Amniotic epithelial cell (primary cell): Measurements from ENCODE around the gene ALKAL2.

Experiments used
- DNase-seq: peaks from one replicate; pipeline ENCODE4 v3.0.0-alpha.2; 2010; ENCODE audit warnings: low read depth

Gene ALKAL2

DNA sequence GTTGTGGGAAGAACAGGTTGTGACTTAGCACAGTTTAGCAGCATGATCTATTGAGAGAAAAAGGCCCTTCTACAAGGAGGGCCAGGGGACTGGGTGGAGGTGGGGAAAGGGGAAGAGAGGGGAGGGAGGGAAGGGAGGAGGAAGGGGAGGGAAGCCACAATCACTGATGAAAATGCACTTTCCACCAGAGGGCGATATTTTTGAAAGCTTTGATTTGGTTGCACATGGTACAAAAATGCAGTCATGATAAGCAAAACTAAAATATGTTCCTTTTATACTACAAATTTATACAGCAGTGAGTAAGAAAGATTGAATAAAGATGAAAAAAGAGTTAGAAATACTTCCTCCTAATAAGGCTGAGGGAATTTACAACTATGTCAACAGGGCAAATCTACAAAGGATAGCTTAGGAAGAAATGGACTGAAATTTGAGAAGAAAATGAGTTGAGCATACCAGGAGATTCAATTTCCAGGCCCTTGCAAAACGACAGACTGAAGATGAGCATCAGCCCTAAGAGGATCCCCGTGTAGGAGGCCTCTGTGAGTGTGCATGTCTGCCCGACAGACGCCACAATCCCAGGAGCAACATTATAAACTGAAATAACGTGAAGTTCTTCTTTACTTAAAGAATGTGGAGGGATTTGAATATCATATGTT is 41.3 kb downstream of the ALKAL2 start:
- DNase-seq = peak; percentile 84

GRCh38 chr2:244547-244946 is 43.3 kb downstream of the ALKAL2 start:
- no peak for DNase-seq

- DNase-seq = no peak
These were observed 49.0 kb downstream of the ALKAL2 start for GRCh38 chr2:238869-239268.

DNA sequence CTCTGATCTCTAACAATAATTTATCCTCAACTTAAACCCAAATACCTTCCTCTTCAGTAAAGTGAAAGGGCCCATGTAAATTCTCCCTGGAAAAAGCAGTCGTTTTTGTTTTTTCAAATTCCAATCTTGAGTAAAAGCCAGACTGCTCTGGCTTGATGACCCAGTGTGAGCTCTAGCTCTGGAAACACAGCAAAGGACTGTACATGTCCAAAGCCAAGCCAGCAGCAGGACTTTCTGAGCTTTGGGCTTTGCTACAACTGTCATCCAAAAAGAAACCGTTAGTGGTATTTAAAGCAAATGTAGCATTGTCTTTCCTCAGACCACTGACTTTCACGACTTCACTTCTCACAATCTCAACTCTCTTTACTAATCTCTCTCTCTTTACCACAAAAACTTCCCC is 49.5 kb downstream of the ALKAL2 start:
- DNase-seq = no peak

- DNase-seq = no peak
These were observed 50.0 kb downstream of the ALKAL2 start for GRCh38 chr2:237878-238277.

- no peak for DNase-seq
These were observed 50.8 kb downstream of the ALKAL2 start for GRCh38 chr2:236993-237539.

DNA sequence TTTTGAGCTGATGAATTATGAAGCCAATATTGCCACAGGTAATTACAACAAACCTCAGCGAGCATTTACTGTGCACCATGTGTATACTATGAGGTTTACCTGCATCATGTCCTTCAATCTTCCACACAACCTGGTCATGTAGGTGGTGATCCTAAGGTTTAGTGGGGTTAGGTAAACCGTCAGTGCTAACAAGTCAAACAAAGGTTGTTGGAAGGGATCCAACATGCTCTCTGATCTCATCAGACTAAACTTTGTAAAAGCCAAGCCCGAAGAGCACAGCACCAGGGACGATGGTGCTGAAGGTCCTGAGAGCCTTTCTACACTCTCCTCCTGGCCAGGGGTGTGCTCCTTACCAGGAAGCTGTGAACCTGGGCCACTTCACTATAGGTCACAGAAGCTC is 53.5 kb downstream of the ALKAL2 start:
- DNase-seq = no peak

DNA sequence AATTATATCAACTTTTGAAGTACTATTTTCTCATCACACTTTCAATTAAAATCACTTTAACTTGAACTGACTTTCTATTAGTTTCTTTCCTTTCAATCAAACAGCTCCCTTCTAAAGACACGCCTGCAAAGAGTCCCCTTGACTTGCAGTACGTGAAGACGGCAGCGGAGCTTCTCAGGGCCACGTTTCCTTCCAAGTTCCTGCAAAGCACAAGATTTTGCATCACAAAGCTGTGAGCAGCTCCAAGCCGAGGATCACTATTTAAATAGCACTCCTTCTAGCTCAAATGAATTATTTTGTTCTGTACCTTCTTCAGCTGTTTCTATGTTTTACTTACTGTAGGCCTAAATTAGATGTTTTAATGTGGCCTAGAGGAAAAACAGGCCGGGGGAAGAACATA is 54.9 kb downstream of the ALKAL2 start:
- no peak for DNase-seq

GRCh38 chr2:231521-232185 is 56.2 kb downstream of the ALKAL2 start:
- DNase-seq = no peak
